KBM-7 (cell line): ENCODE results near the gene TDRD9.
A peak's percentile ranks its signal among the peaks of the same experiment; 100 is the strongest.
"Not testable (repeated sequence)": the region's sequence is repeated elsewhere in the genome, so short reads cannot be mapped to it uniquely, and the experiment has no call there.

Experiments
- DNase-seq: peaks from one replicate; pipeline ENCODE4 v3.0.0-alpha.2; 2015
- in situ Hi-C: fragments of 300-500 bp; cut with MboI; formaldehyde crosslinking; loops from 2 replicates; pipeline ENCODE4 v1.14.3; 2020; ENCODE audit warnings: low sequenced_read_pairs, low pct_unique_long_range_greater_than_20kb, mixed read lengths

TDRD9 gene, protein sequence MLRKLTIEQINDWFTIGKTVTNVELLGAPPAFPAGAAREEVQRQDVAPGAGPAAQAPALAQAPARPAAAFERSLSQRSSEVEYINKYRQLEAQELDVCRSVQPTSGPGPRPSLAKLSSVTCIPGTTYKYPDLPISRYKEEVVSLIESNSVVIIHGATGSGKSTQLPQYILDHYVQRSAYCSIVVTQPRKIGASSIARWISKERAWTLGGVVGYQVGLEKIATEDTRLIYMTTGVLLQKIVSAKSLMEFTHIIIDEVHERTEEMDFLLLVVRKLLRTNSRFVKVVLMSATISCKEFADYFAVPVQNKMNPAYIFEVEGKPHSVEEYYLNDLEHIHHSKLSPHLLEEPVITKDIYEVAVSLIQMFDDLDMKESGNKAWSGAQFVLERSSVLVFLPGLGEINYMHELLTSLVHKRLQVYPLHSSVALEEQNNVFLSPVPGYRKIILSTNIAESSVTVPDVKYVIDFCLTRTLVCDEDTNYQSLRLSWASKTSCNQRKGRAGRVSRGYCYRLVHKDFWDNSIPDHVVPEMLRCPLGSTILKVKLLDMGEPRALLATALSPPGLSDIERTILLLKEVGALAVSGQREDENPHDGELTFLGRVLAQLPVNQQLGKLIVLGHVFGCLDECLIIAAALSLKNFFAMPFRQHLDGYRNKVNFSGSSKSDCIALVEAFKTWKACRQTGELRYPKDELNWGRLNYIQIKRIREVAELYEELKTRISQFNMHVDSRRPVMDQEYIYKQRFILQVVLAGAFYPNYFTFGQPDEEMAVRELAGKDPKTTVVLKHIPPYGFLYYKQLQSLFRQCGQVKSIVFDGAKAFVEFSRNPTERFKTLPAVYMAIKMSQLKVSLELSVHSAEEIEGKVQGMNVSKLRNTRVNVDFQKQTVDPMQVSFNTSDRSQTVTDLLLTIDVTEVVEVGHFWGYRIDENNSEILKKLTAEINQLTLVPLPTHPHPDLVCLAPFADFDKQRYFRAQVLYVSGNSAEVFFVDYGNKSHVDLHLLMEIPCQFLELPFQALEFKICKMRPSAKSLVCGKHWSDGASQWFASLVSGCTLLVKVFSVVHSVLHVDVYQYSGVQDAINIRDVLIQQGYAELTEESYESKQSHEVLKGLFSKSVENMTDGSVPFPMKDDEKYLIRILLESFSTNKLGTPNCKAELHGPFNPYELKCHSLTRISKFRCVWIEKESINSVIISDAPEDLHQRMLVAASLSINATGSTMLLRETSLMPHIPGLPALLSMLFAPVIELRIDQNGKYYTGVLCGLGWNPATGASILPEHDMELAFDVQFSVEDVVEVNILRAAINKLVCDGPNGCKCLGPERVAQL (N-terminal part only)

GRCh38 chr14:103928011-103928890, at the start of gene TDRD9:
Gene TDRD9 (plus strand): TSS chr14:103928456. CDS start chr14:103928510, 54 bp downstream.
- DNase-seq: no peak
- in situ Hi-C loops: no loop called here

DNA sequence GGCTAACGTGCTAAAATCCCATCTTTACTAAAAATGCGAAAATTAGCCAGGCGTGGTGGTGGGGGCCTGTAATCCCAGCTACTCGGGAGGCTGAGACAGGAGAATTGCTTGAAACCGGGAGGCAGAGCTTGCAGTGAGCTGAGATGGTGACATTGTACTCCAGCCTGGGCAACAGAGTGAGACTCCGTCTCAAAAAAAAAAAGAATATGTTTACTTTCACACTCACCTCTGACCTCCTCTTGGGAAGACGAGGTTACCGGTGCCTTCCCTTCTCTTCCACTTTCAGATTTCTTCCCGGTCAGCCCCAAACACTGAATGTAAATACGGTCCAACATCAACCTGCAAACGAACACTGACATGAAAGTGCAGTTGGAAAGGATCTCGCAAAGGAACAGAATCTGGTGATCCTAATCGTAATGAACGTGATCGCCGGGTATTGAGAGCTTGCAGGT, 49.1 kb upstream of the TDRD9 start:
- in situ Hi-C loops: no loop called here
- DNase-seq: no peak

GRCh38 chr14:103879570-103880347, 48.5 kb upstream of the TDRD9 start:
- in situ Hi-C loops: no loop called here
- no peak for DNase-seq

- in situ Hi-C loops: no loop called here
- DNase-seq: peak; percentile 51
These were observed 47.6 kb upstream of the TDRD9 start for GRCh38 chr14:103880348-103881267.

GRCh38 chr14:103881268-103882201, 46.7 kb upstream of the TDRD9 start:
- no peak for DNase-seq
- in situ Hi-C loops: no loop called here

DNA sequence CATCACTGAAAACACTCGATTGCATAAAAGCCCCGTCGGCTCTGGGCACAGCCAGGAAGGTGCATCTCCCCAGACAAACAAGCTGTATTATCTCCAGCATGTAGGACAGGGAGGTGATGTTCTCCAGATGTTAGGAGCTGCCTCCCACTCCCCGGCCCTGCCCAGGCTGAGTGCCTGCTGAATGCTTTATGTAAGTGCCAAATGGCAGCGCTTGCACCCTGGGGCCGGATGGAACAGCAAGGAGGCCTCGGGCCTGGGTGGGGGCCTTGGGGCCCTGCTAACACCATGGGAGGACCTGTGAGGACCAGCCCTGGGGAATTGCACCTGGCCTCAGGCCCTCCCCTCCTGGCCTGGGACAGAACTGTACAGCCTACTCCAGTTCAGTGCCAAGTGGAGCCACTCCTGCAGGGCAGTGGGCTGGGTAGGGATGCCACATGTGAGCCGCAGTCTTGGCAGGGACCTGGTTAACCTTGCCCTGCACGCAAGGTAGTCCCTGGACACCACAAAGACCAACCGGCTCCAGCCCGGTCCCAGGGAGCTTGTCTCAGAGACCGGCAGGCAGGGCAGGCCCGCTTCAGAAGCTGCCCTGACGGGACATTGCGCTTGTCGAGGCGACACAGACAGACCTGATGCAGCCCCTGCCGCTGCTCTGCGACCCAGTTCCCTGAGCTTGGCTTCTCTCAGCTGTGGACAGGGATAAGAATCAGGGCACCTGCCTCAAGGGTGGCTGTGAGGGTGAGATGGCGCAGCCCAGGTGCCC, 45.6 kb upstream of the TDRD9 start:
- in situ Hi-C loops: no loop called here
- no peak for DNase-seq

GRCh38 chr14:103883263-103883523, 45.1 kb upstream of the TDRD9 start:
- in situ Hi-C loops: no loop called here
- DNase-seq: no peak

GRCh38 chr14:103884854-103885253, 43.4 kb upstream of the TDRD9 start:
- DNase-seq: no peak
- in situ Hi-C loops: no loop called here

GRCh38 chr14:103885509-103885932, 42.7 kb upstream of the TDRD9 start:
- no peak for DNase-seq
- in situ Hi-C loops: no loop called here

DNA sequence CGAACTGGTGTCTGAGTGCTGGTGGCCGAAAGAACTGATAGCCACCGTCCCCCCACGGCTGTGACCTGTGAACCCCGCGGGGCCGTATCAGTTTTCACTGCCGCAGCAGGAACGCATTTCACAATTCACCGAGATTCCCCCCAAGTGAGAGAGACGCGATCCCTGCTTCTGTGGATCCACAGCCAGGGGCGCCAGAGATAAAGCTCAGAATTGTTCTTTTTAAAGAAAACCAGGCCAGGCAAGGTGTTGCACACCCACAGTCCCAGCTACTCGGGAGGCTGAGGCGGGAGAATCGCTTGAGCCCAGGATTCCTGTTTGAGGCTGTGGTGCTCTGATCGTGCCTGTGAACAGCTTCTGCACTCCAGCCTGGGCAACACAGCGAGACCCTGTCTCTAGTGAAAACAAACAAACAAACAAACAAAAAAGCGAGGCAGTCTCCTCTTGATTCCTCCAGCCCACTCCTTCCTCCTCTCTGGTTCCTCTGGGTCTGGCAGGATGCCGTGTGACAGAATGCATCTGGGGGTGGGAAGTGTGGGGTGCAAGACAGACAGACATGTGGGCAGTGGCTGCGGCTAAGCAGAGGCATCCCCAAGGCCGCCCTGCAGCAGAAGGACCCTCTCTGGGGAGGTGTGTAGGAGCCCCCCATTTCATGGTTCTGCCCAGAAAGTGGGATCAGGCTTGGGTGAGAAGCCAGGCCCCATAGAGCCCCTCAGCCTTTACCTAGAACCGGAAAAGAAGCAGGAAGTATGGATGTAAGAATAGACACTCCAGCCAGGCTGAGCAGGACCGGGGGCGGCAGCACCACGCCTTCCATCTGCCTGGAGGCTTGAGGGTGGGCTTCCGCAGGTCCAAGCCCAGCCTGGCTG, 41.7 kb upstream of the TDRD9 start:
- in situ Hi-C loops: no loop called here
- DNase-seq: no peak

DNA sequence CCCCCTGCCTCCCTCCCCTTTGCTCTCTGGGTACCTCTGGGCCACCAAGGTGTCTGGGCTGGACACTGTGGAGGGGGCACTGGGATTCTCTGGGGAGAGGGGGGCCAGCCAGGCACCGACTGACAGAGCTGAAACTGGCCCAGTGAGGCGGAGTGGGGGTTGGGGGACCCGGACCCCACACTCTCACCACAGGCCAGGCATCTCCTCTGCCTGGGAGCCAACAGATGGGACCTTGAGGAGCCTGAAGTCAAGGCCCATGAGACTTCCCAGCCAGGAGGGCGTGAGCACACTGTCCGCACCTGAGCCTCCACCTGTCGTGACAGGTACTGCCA, 41.1 kb upstream of the TDRD9 start:
- DNase-seq: no peak
- in situ Hi-C loops: no loop called here

GRCh38 chr14:103887557-103888115, 40.6 kb upstream of the TDRD9 start:
- no peak for DNase-seq
- in situ Hi-C loops: no loop called here

GRCh38 chr14:103889002-103889312, 39.3 kb upstream of the TDRD9 start:
- DNase-seq, in situ Hi-C loops: not testable (repeated sequence)

DNA sequence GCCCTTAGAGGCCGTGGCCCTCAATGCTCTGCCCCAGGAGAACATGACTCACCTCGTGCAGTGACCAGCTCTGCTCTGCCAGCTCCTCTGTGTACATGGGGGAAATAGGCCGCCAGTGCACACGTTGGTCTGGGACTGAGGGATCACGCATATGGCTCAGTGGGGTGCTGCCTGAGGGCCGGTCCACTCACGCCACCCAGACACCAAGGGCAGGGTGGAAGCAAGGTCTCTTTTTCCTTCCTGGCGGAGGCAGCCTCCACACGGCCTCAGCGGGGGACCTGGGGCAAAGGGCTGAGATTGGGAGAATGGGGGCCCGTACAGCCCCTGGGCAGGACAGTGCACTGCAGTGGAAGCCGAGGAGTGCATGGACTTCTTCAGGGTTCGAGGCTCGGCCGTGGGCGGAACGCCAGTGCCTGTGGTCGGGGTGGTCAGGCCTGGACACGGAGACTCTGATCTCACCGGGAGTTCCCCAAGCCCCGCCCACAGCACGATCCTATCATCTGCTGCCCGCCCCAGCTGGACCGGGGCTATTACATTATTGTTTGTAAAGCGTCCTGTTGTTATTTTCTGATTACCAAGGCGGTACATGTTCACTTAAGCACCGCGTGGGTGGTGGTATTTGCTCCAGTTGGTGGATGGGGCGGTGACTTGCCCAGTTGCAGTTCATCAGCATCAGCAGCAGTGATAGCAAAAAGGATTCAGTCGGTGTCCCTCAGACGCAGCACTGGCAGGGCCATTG, 38.8 kb upstream of the TDRD9 start:
- no peak for DNase-seq
- in situ Hi-C loops: no loop called here
